Fibroblast of the aortic adventitia (primary cell): ENCODE measurements around the gene FOXJ2. TPM values are rescaled to one million over a fixed set of nuclear protein-coding genes. Genes with fewer than 3 reads are reported as not detected.
A peak's percentile ranks its signal among the peaks of the same experiment; 100 is the strongest.
"Not testable (repeated sequence)": the region's sequence is repeated elsewhere in the genome, so short reads cannot be mapped to it uniquely, and the experiment has no call there.

ENCODE experiments used
- DNase-seq: peaks from one replicate; pipeline ENCODE4 v3.0.0-alpha.2; 2010; ENCODE audit warnings: low read depth
- H3K4me3 ChIP-seq: 2 replicates; pipeline ENCODE4 v1.5.1; 2011; ENCODE audit warnings: low read depth, mild to moderate bottlenecking, control low read depth, low read length, moderate library complexity
- CTCF ChIP-seq: IDR thresholded peaks from 2 replicates; pipeline ENCODE4 v1.5.1; 2011; ENCODE audit warnings: mild to moderate bottlenecking, low read length, control low read depth, inconsistent platforms; ENCODE audit not compliant: insufficient read depth
- total RNA-seq: library from RNA; depleted of rRNA; stranded (reverse); fragments of >200 nt; gene quantifications from 2 replicates; pipeline ENCODE4 v1.2.3, GENCODE V29; 2012; ENCODE audit warnings: low replicate concordance

The FOXJ2 gene
- total RNA-seq, result 7.8 and 13.8 TPM in 2 replicates

GRCh38 chr12:8032242-8033152 lies at the start of gene FOXJ2:
FOXJ2 (plus strand) TSS chr12:8032716; CDS start chr12:8039833, 7,117 bp downstream.
- peak; percentile 59 for DNase-seq
- TF ChIP-seq CTCF, result no peak
- peak within 1 kb of the TSS; percentile 90 for H3K4me3 ChIP-seq

DNA sequence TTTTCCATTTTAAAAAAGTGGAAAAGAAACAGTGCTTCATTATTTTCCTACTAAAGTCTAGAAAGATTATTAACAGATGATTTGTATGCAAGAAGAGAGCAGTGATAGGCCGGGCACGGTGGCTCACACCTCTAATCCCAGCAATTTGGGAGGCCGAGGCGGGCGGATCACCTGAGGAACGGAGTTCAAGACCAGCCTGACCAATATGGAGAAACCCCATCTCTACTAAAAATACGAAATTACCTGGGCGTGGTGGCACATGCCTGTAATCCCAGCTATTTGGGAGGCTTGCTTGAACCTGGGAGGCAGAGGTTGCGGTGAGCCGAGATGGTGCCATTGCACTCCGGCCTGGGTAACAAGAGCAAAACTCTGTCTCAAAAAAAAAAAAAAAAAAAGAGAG lies 49.5 kb upstream of the FOXJ2 start:
- H3K4me3 ChIP-seq, DNase-seq: not testable (repeated sequence)

DNA sequence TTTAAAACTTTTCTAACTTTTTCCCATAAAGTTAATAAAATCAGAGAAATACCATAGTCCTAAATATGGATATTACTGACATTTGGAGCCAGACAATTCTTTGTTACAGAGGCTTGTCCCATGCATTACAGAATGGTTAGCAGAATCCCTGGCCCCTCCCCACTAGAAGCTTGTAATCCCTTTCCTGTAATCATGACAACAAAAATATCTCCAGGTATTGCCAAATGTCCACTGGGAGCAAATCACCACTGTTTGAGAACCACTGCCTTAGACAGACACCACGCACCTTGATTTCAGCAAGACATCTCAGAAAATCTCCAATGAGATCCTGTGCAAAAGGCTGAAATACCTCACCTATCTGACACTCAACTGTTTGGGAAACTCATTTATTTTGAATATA lies 49.1 kb upstream of the FOXJ2 start:
- not testable (repeated sequence) for H3K4me3 ChIP-seq, DNase-seq

- DNase-seq, result no peak
- no peak overlapping the region for H3K4me3 ChIP-seq
- TF ChIP-seq CTCF, result no peak
Observed at GRCh38 chr12:7984900-7985299, 47.6 kb upstream of the FOXJ2 start.

GRCh38 chr12:7985802-7986418 lies 46.6 kb upstream of the FOXJ2 start:
- no peak overlapping the region for H3K4me3 ChIP-seq
- no peak for TF ChIP-seq CTCF
- DNase-seq, result no peak

GRCh38 chr12:7989827-7990491 lies 42.6 kb upstream of the FOXJ2 start:
- no peak for TF ChIP-seq CTCF
- DNase-seq, result no peak
- H3K4me3 ChIP-seq, result no peak overlapping the region

- H3K4me3 ChIP-seq, result no peak overlapping the region
- no peak for TF ChIP-seq CTCF
- no peak for DNase-seq
Observed at GRCh38 chr12:7991535-7991934, 41.0 kb upstream of the FOXJ2 start.
